NCI-H1694 (cell line): ENCODE results near the gene LGR6.
"Not testable (repeated sequence)": the region's sequence is repeated elsewhere in the genome, so short reads cannot be mapped to it uniquely, and the experiment has no call there.

ENCODE experiments used
- DNase-seq: peaks from one replicate; lab custom pipeline; 2025; lab: John Stamatoyannopoulos, UW

Gene LGR6

GRCh38 chr1:202176949-202177927, 16.4 kb upstream of the LGR6 start:
- DNase-seq = no peak

GRCh38 chr1:202179828-202180750, 13.5 kb upstream of the LGR6 start:
- no peak for DNase-seq

GRCh38 chr1:202180751-202181139, 12.9 kb upstream of the LGR6 start:
- DNase-seq = not testable (repeated sequence)

- no peak for DNase-seq
Measured at GRCh38 chr1:202181586-202181985, 12.0 kb upstream of the LGR6 start.

GRCh38 chr1:202182040-202182877, 11.3 kb upstream of the LGR6 start:
- no peak for DNase-seq

DNA sequence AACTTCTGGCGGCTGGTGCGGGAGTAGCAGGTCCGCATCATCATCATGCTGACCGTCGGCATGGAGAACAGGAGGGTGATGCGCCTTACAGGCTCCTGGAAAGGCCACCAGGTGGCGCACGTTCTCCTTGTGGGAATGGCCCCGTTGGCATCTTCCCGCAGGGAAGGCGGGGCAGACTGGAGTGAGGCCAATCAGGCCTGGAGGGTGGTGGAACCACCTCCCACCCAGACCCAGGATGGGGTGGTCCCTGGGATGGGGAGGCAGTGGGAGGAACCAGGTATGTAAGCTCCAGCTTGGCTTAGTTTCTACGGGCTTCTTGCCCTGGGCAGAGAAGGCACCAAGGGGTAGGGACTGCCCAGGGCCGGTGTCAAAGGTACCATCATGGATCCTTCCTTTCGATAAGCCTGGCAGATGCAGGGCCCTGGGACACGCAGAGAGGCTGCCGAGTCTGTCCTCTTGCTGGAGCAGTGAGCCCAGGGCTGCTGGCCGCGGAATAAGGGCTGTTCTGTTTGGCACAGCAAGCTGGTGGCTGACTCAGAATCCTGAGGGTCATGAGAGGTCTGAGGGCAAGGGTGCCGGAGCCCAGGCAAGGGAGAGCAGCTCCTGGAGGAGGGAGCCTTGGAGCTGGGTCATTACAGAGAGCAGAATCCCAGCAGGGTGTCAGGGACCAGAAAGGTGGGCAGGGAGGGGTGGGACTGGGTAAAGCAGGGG, 8.7 kb upstream of the LGR6 start:
- peak; percentile 91 for DNase-seq

DNA sequence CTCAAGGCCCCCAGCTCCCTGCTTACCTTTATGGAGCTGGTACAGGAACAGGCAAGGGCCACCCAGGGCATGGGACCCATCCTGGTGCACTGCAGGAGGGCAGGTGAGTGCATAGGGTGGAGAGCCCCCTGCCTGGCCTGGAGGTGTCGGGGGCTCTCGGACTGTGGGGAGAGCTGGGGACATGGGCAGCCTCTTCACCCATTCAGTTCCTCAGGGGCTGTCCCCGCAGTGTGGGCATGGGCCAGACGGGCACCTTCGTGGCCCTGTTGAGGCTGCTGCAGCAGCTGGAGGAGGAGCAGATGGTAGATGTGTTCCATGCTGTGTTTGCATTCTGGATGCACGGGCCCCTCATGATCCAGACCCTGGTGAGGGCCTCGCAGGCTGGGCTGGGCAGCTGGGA, 7.3 kb upstream of the LGR6 start:
- no peak for DNase-seq

GRCh38 chr1:202187041-202187671, 6.4 kb upstream of the LGR6 start:
- no peak for DNase-seq

DNA sequence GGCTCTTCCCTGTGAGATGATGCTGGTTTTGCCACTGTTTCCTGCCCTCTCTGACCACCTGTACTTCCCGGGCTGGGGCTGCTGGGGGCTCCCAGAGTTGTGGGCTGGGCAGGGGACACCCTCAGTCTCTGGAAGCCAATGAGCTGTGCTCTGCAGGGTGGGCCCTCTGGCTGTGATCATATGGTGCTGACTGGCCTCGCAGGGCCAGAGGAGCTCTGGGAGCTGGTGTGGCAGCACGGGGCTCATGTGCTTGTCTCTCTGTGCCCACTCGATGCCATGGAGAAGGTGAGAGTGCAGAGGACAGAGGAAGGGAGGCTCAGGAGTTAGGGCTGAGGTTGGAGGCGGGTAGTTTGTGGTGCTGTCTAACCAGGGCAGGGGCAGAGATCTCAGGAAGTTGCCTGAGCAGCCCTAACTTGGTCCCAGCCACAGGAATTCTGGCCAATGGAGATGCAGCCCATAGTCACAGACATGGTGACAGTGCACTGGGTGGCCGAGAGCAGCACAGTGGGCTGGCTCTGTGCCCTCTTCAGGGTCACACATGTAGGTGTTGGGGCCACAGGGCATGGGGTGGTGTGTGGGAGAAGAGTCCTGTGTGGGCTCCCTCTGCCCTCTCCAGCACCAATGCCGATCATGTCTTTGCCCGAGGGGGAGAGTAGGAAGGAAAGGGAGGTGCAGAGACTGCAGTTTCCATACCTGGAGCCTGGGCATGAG, 5.7 kb upstream of the LGR6 start:
- DNase-seq = no peak

- peak; percentile 83 for DNase-seq
Measured at GRCh38 chr1:202189001-202189790, 4.4 kb upstream of the LGR6 start.

- DNase-seq = no peak
Measured at GRCh38 chr1:202189918-202190715, 3.5 kb upstream of the LGR6 start.

DNA sequence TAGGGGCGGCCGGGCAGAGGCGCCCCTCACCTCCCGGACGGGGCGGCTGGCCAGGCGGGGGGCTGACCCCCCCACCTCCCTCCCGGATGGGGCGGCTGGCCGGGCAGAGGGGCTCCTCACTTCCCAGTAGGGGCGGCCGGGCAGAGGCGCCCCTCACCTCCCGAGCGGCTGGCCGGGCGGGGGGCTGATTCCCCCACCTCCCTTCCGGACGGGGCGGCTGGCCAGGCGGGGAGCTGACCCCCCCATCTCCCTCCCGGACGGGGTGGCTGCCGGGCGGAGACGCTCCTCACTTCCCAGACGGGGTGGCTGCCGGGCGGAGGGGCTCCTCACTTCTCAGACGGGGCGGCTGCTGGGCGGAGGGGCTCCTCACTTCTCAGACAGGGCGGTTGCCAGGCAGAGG, 2.2 kb upstream of the LGR6 start:
- not testable (repeated sequence) for DNase-seq

DNA sequence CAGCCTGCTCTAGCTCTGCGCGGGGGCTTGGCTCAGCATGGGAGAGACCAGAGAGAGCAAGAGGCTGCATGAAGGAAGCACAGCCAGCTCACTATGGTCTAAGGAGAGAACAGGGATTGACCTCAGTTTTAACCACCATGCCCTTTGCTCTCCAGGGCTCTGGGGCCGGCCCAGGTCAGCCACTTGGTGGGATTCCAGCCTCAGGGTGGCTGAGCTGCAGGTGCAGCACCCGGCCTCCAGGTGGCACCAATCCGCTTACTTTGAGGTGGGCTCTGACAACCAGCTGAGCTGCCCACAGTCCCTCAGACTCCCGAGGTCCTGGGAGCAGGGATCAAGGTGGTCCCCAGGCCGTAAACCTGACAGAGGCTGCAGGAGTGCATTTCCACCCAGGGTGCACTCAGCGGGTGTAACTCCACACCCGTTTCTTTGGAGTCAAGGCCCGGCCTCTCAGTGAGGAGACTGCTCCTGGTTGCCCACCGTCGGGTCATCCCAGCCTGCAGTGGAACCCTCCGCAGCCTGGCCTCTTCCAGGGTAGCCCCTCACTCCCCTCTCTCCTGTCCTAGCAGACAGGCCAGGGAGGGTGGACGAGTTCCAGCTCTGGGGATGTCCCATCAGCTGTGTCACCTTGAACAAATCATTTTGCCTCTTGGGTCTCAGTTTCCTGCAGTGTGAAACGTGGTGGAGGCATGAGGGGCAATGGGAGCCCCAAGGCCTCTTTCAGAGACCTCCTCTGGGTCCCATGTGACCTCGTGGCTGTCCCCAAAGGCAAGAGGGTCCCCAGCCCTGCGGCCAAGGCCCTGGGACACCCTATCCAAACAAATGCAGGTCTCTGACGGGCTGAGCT, 607 bp upstream of the LGR6 start:
- peak; percentile 63 for DNase-seq

DNA sequence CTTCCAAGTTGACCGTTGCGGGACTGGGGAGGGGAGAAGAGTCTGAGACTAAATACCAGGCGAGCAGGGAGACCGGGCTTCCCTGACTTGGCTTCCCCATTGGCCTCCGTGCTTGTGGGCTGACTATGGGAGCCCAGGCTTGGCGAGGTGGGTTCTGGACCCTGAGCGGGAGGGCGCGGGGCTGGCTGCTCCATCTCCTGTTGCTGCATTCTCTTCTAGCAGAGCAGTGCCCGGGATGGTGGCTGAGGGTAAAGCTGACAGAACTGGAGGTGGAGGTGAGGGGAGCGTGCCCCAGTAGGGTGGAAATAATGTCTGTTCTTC, 689 bp downstream of the LGR6 start:
- no peak for DNase-seq

- DNase-seq = no peak
Measured at GRCh38 chr1:202197653-202198365, 4.2 kb downstream of the LGR6 start.

- no peak for DNase-seq
Measured at GRCh38 chr1:202198366-202198724, 4.7 kb downstream of the LGR6 start.
